ENCODE data around the gene SLC37A1.

GRCh38 chr21:42614396-42614795, 100.7 kb downstream of the SLC37A1 start:
- TF ChIP-seq CTCF (IDR thresholded peaks at IDR 0.05), result no peak
- no peak for TF ChIP-seq ZFX (IDR thresholded peaks at IDR 0.05; ENCODE audit: borderline replicate concordance)

All from 22Rv1 (cell line).